C4-2B (cell line): ENCODE data around the gene DR1.

Source experiments
- CTCF ChIP-seq: fragments of 450-650 bp; conservative IDR thresholded peaks from 2 replicates; pipeline ENCODE4 v1.5.1; 2017; ENCODE audit warnings: mild to moderate bottlenecking
- ZFX ChIP-seq: fragments of 450-650 bp; IDR thresholded peaks from 2 replicates; pipeline ENCODE4 v1.6.1; 2017

GRCh38 chr1:93306920-93307319 lies 38.8 kb upstream of the DR1 start:
- TF ChIP-seq CTCF (no peak), ZFX (no peak)
